OCI-LY1 (cell line): ENCODE data around the gene FOXI3.
"Not testable (repeated sequence)": the region's sequence is repeated elsewhere in the genome, so short reads cannot be mapped to it uniquely, and the experiment has no call there.

Experiments
- H2AFZ ChIP-seq: fragments of 200-600 bp; sonication (generic), shearing (Covaris generic); 2 replicates; pipeline ENCODE4 v1.6.0; 2014; ENCODE audit warnings: antibody characterized with exemption, mild to moderate bottlenecking, low read length
- H3F3A ChIP-seq: fragments of 200-600 bp; sonication (generic), shearing (Covaris generic); 2 replicates; pipeline ENCODE4 v1.6.0; 2014; ENCODE audit warnings: mild to moderate bottlenecking, antibody characterized with exemption, low read length, moderate library complexity; ENCODE audit not compliant: insufficient read depth
- H3K27ac ChIP-seq: fragments of 200-600 bp; sonication (generic); 2 replicates; pipeline ENCODE4 v1.5.1; 2014; ENCODE audit warnings: low read length, mixed run types, mild to moderate bottlenecking, low read depth; ENCODE audit not compliant: poor library complexity, severe bottlenecking
- H3K27me3 ChIP-seq: fragments of 200-600 bp; sonication (generic); 2 replicates; pipeline ENCODE4 v1.6.0; 2014; ENCODE audit warnings: antibody characterized with exemption, mild to moderate bottlenecking, low read length, moderate library complexity; ENCODE audit not compliant: insufficient read depth
- H3K36me3 ChIP-seq: fragments of 200-600 bp; sonication (generic); 2 replicates; pipeline ENCODE4 v1.6.1; 2014; ENCODE audit warnings: mild to moderate bottlenecking, antibody characterized with exemption, low read length, moderate library complexity, mixed read lengths; ENCODE audit not compliant: insufficient read depth
- H3K4me1 ChIP-seq: fragments of 200-600 bp; sonication (generic); 2 replicates; pipeline ENCODE4 v1.5.1; 2014; ENCODE audit warnings: mild to moderate bottlenecking, low read length, moderate library complexity; ENCODE audit not compliant: insufficient read depth, severe bottlenecking
- H3K4me2 ChIP-seq: fragments of 200-600 bp; sonication (generic), shearing (Covaris generic); 2 replicates; pipeline ENCODE4 v1.6.1; 2014; ENCODE audit warnings: low read length
- H3K4me3 ChIP-seq: fragments of 200-600 bp; sonication (generic); 2 replicates; pipeline ENCODE4 v1.5.1; 2014; ENCODE audit warnings: low read length, low read depth, mild to moderate bottlenecking, mixed read lengths; ENCODE audit not compliant: poor library complexity, severe bottlenecking
- H3K79me2 ChIP-seq: fragments of 200-600 bp; shearing (Covaris generic); 2 replicates; pipeline ENCODE4 v1.6.1; 2016; ENCODE audit warnings: mixed run types, low read length, mixed read lengths; ENCODE audit not compliant: insufficient read depth
- H3K9ac ChIP-seq: fragments of 200-600 bp; sonication (generic), shearing (Covaris generic); 2 replicates; pipeline ENCODE4 v1.6.1; 2014; ENCODE audit warnings: mild to moderate bottlenecking, low read length, mixed read lengths
- H3K9me2 ChIP-seq: fragments of 200-600 bp; sonication (generic), shearing (Covaris generic); 2 replicates; pipeline ENCODE4 v1.6.1; 2014; ENCODE audit warnings: low read depth, mild to moderate bottlenecking, low read length, mixed read lengths
- H3K9me3 ChIP-seq: fragments of 200-600 bp; shearing (Covaris generic); 2 replicates; pipeline ENCODE4 v1.6.1; 2014; ENCODE audit warnings: low read length, mixed read lengths
- H4K20me1 ChIP-seq: fragments of 200-600 bp; sonication (generic), shearing (Covaris generic); 2 replicates; pipeline ENCODE4 v1.6.0; 2016; ENCODE audit warnings: mild to moderate bottlenecking, low read length; ENCODE audit not compliant: insufficient read depth
- CTCF ChIP-seq: fragments of 200-600 bp; sonication (generic), shearing (Covaris generic); IDR thresholded peaks from 2 replicates; pipeline ENCODE4 v1.5.1; 2017; ENCODE audit warnings: mild to moderate bottlenecking, antibody characterized with exemption, low read length, moderate library complexity, mixed read lengths
- EZH2 ChIP-seq: fragments of 200-600 bp; sonication (generic), shearing (Covaris generic); IDR thresholded peaks from 2 replicates; pipeline ENCODE4 v1.8.0; 2017; ENCODE audit warnings: borderline replicate concordance, mixed run types, mild to moderate bottlenecking, antibody characterized with exemption, low read length, moderate library complexity, mixed read lengths

Gene FOXI3

DNA sequence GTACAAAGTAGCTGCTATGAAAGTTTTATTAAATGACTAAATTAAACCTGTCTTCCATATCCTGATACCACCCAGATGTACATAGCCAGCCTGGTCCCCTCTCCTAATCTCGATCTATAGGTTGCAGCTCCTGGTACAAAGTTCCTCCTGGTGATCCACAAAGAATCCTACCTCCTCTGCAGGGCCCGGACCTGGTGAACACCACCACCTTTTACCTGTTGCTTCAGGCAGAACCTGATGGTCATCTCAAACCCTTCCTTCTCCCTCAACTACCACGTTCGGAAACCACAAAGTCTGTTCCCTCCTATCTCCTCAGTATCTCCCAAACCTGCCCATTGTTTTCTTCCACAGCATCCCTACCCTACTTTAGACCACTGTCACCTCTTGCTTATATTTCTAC lies 15.5 kb downstream of the FOXI3 start:
- Histone ChIP-seq H3K4me3 (no peak overlapping the region), H3K9me3 (no peaks in the 10 kb centered on the region), H3K79me2 (no peaks in the 10 kb centered on the region), H2AFZ (no peak overlapping the region), H3K9ac (no peak overlapping the region), H3K27me3 (no peaks in the 10 kb centered on the region), H4K20me1 (no peaks in the 10 kb centered on the region), H3F3A (no peaks in the 10 kb centered on the region), H3K4me2 (no peak overlapping the region), H3K27ac (no peak overlapping the region), H3K36me3 (no peaks in the 10 kb centered on the region), H3K9me2 (no peaks in the 10 kb centered on the region), H3K4me1 (no peaks in the 10 kb centered on the region)
- TF ChIP-seq EZH2 (no peak), CTCF (no peak)

DNA sequence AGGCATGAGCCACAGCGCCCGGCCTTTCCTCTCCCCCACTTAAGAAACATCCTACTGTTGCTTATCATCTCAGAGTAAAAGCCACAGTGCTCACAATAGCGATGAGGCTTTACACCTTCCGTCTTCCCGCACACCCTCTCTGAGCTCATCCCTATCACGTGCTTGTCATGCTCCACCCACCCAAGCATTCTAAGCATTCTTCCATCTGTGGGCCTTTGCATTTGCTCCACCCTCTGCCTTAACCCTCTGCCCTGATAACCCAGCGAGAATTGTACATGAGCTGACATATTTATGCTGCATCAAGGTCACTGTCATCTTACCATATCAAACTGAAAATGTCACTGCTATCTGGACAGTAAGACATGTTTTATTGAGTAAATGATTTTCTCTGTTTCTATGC lies 22.6 kb downstream of the FOXI3 start:
- H3K27me3 ChIP-seq: no peaks in the 10 kb centered on the region
- H3K9me2 ChIP-seq: no peaks in the 10 kb centered on the region
- H3K27ac ChIP-seq: no peak overlapping the region
- H3F3A ChIP-seq: no peaks in the 10 kb centered on the region
- H3K4me1 ChIP-seq: no peaks in the 10 kb centered on the region
- H3K9me3 ChIP-seq: no peaks in the 10 kb centered on the region
- H4K20me1 ChIP-seq: no peaks in the 10 kb centered on the region
- H3K36me3 ChIP-seq: no peaks in the 10 kb centered on the region
- no peak overlapping the region for H3K9ac ChIP-seq
- TF ChIP-seq EZH2 (no peak), CTCF (no peak)
- H3K4me2 ChIP-seq: no peak overlapping the region
- H2AFZ ChIP-seq: no peak overlapping the region
- H3K79me2 ChIP-seq: no peaks in the 10 kb centered on the region
- no peak overlapping the region for H3K4me3 ChIP-seq

GRCh38 chr2:88423733-88424132 lies 28.8 kb downstream of the FOXI3 start:
- no peak overlapping the region for H3K9ac ChIP-seq
- H3K36me3 ChIP-seq: no peaks in the 10 kb centered on the region

GRCh38 chr2:88419051-88419450 lies 33.4 kb downstream of the FOXI3 start:
- H3K4me3 ChIP-seq, H3K27ac ChIP-seq, H3F3A ChIP-seq, H3K9me3 ChIP-seq, H3K9me2 ChIP-seq, H4K20me1 ChIP-seq, H3K4me2 ChIP-seq, H3K4me1 ChIP-seq, H3K36me3 ChIP-seq, H2AFZ ChIP-seq, H3K9ac ChIP-seq, H3K27me3 ChIP-seq, H3K79me2 ChIP-seq: not testable (repeated sequence)

More at GRCh38 chr2:88423733-88424132, 28.8 kb downstream of the FOXI3 start:
- Histone ChIP-seq H2AFZ (no peak overlapping the region), H3K79me2 (no peaks in the 10 kb centered on the region), H3K9me3 (no peaks in the 10 kb centered on the region), H3K9me2 (no peaks in the 10 kb centered on the region), H3F3A (no peaks in the 10 kb centered on the region), H3K27me3 (no peaks in the 10 kb centered on the region), H3K27ac (no peak overlapping the region), H4K20me1 (no peaks in the 10 kb centered on the region), H3K4me2 (no peak overlapping the region), H3K4me3 (no peak overlapping the region), H3K4me1 (no peaks in the 10 kb centered on the region)
- no peak for TF ChIP-seq CTCF
